Smooth muscle cell (in vitro differentiated cells): ENCODE results near the gene ZNF821. TPM values are rescaled to one million over a fixed set of nuclear protein-coding genes. Genes with fewer than 3 reads are reported as not detected.

Experiments used
- DNase-seq: peaks from one replicate; lab custom pipeline; 2025; ENCODE audit not compliant: unreplicated experiment; lab: John Stamatoyannopoulos, UW
- H2AFZ ChIP-seq: fragments of 200-600 bp; sonication (generic); 2 replicates; pipeline ENCODE4 v1.6.0; 2016; ENCODE audit warnings: antibody characterized with exemption, low read depth, mild to moderate bottlenecking
- H3F3A ChIP-seq: fragments of 200-600 bp; sonication (generic); 2 replicates; pipeline ENCODE4 v1.6.0; 2017; ENCODE audit warnings: antibody characterized with exemption, low read depth
- H3K27ac ChIP-seq: fragments of 200-600 bp; sonication (generic); 2 replicates; pipeline ENCODE4 v1.5.1; 2016; ENCODE audit warnings: low read depth, mild to moderate bottlenecking
- H3K27me3 ChIP-seq: fragments of 200-600 bp; sonication (generic); 2 replicates; pipeline ENCODE4 v1.6.1; 2016; ENCODE audit warnings: low read depth, mild to moderate bottlenecking
- H3K36me3 ChIP-seq: fragments of 200-600 bp; sonication (generic); 2 replicates; pipeline ENCODE4 v1.5.1; 2016; ENCODE audit warnings: low read depth
- H3K4me1 ChIP-seq: fragments of 200-600 bp; sonication (generic); 2 replicates; pipeline ENCODE4 v1.5.1; 2016; ENCODE audit warnings: low read depth
- H3K4me2 ChIP-seq: fragments of 200-600 bp; sonication (generic); 2 replicates; pipeline ENCODE4 v1.6.0; 2016; ENCODE audit warnings: mild to moderate bottlenecking
- H3K4me3 ChIP-seq: fragments of 200-600 bp; sonication (generic); 2 replicates; pipeline ENCODE4 v1.5.1; 2016; ENCODE audit warnings: mild to moderate bottlenecking
- H3K79me2 ChIP-seq: fragments of 200-600 bp; sonication (generic); 2 replicates; pipeline ENCODE4 v1.6.0; 2016; ENCODE audit warnings: low read depth, mild to moderate bottlenecking
- H3K9ac ChIP-seq: fragments of 200-600 bp; sonication (generic); 2 replicates; pipeline ENCODE4 v1.6.0; 2016; ENCODE audit warnings: low read depth
- H3K9me3 ChIP-seq: fragments of 200-600 bp; sonication (generic); replicated peaks from 2 replicates; pipeline ENCODE4 v1.5.1; 2016; ENCODE audit warnings: low read depth
- H4K20me1 ChIP-seq: fragments of 200-600 bp; sonication (generic); 2 replicates; pipeline ENCODE4 v1.6.0; 2016; ENCODE audit warnings: low read depth
- CTCF ChIP-seq: fragments of 200-600 bp; sonication (generic); IDR thresholded peaks from 2 replicates; pipeline ENCODE4 v1.5.1; 2017; ENCODE audit warnings: borderline replicate concordance, mild to moderate bottlenecking, antibody characterized with exemption; ENCODE audit not compliant: insufficient read depth, poor library complexity, severe bottlenecking
- WGBS: methylation state at CpG from one replicate; pipeline ENCODE4 v1.1.7; 2016; ENCODE audit warnings: low lambda C conversion rate; 5-methylcytosine and 5-hydroxymethylcytosine counted together
- polyA plus RNA-seq: library from polyadenylated mRNA; unstranded; fragments of >200 nt; fragmentation: Nextera tagmentation; extraction: Ambion mirVana; gene quantifications from 2 replicates; pipeline ENCODE4 v1.2.1, GENCODE V29; 2016
- total RNA-seq: library from RNA; depleted of rRNA; stranded (reverse); fragments of >200 nt; gene quantifications from 2 replicates; pipeline ENCODE4 v1.2.3, GENCODE V29; 2014

Gene ZNF821
- total and polyA plus RNA-seq, 2 experiments from 2014 or later, result 12.0 to 17.5 TPM

- H3K36me3 ChIP-seq, result peaks cover 5% of the 10 kb centered on the region
Measured at GRCh38 chr16:71848622-71849021, 35.4 kb downstream of the ZNF821 start.

GRCh38 chr16:71847096-71847495 lies 36.9 kb downstream of the ZNF821 start:
- peaks cover 11% of the 10 kb centered on the region for H4K20me1 ChIP-seq
- peaks cover 7% of the 10 kb centered on the region for H3K4me1 ChIP-seq
- H3K9me3 ChIP-seq, result no peaks in the 10 kb centered on the region
- H3K27me3 ChIP-seq, result no peaks in the 10 kb centered on the region
- no peaks in the 10 kb centered on the region for H3F3A ChIP-seq
- peaks cover 28% of the 10 kb centered on the region for H3K79me2 ChIP-seq
- peak overlapping the region; percentile 100 for H3K4me3 ChIP-seq
- peak overlapping the region; percentile 98 for H3K9ac ChIP-seq
- TF ChIP-seq CTCF, result no peak
- 81% methylated on average over 3 of the region's 3 CpGs for WGBS
- H3K36me3 ChIP-seq, result peaks cover 5% of the 10 kb centered on the region
- H3K4me2 ChIP-seq, result peak overlapping the region; percentile 99
- no peak overlapping the region for H2AFZ ChIP-seq
- DNase-seq, result no peak
- H3K27ac ChIP-seq, result no peak overlapping the region

More at GRCh38 chr16:71848622-71849021, 35.4 kb downstream of the ZNF821 start:
- 83% methylated on average over 6 of the region's 6 CpGs for WGBS
- H2AFZ ChIP-seq, result no peak overlapping the region
- H3K9ac ChIP-seq, result no peak overlapping the region
- no peak overlapping the region for H3K4me3 ChIP-seq
- no peak overlapping the region for H3K4me2 ChIP-seq
- TF ChIP-seq CTCF, result no peak
- H4K20me1 ChIP-seq, result peaks cover 19% of the 10 kb centered on the region
- H3K79me2 ChIP-seq, result peaks cover 28% of the 10 kb centered on the region
- H3K4me1 ChIP-seq, result peaks cover 7% of the 10 kb centered on the region
- no peaks in the 10 kb centered on the region for H3K9me3 ChIP-seq
- H3K27me3 ChIP-seq, result no peaks in the 10 kb centered on the region
- no peak for DNase-seq
- H3F3A ChIP-seq, result no peaks in the 10 kb centered on the region
- no peak overlapping the region for H3K27ac ChIP-seq

GRCh38 chr16:71846431-71846830 lies 37.6 kb downstream of the ZNF821 start:
- peaks cover 7% of the 10 kb centered on the region for H3K4me1 ChIP-seq
- peaks cover 28% of the 10 kb centered on the region for H3K79me2 ChIP-seq
- H4K20me1 ChIP-seq, result peaks cover 10% of the 10 kb centered on the region
- H3K9ac ChIP-seq, result peak overlapping the region; percentile 98
- DNase-seq, result no peak
- H3K4me2 ChIP-seq, result peak overlapping the region; percentile 99
- H2AFZ ChIP-seq, result peak overlapping the region; percentile 73
- H3K27ac ChIP-seq, result peak overlapping the region; percentile 65
- TF ChIP-seq CTCF, result no peak
- WGBS, result 3% methylated on average over 20 of the region's 20 CpGs
- H3K9me3 ChIP-seq, result no peaks in the 10 kb centered on the region
- no peaks in the 10 kb centered on the region for H3F3A ChIP-seq
- peaks cover 5% of the 10 kb centered on the region for H3K36me3 ChIP-seq
- peak overlapping the region; percentile 100 for H3K4me3 ChIP-seq
- H3K27me3 ChIP-seq, result no peaks in the 10 kb centered on the region
